ENCODE data around the gene THBS4.
"Not testable (repeated sequence)": the region's sequence is repeated elsewhere in the genome, so short reads cannot be mapped to it uniquely, and the experiment has no call there.

- TF ChIP-seq EZH2 (IDR thresholded peaks at IDR 0.05; ENCODE audit: low read depth); CTCF (conservative IDR thresholded peaks at IDR 0.05): not testable (repeated sequence)
Observed at GRCh38 chr5:80111376-80111990, 76.3 kb downstream of the THBS4 start.
